ENCODE data around the gene SCP2D1. TPM values are rescaled to one million over a fixed set of nuclear protein-coding genes. Genes with fewer than 3 reads are reported as not detected.

The SCP2D1 gene
- total RNA-seq, result not detected in 2 replicates

GRCh38 chr20:18813483-18813882 is at the start of gene SCP2D1:
SCP2D1 (plus strand) TSS chr20:18813783; CDS start chr20:18813816, 33 bp downstream.
- ATAC-seq (ENCODE audit: low read depth) (no peak), DNase-seq (no peak)
- ChIA-PET CTCF (interaction anchor here (0.7 kb wide), 1 partner anchor 266 kb away, joined by 3 read pairs; no protein-coding TSS in a partner anchor), POLR2A (no interaction called here)
- Mint-ChIP-seq H3K4me1 (no peaks in the 10 kb centered on the region), H3K27ac (no peak within 1 kb of the TSS), H3K4me3 (no peak within 1 kb of the TSS), H3K27me3 (no peaks in the 10 kb centered on the region), H3K9me3 (no peaks in the 10 kb centered on the region), H3K36me3 (ENCODE audit: low read depth) (no peaks in the 10 kb centered on the region)
- no peak for TF ChIP-seq CTCF (IDR thresholded peaks at IDR 0.05)
- intact Hi-C loops (cut with micrococcal nuclease), result no loop called here

DNA sequence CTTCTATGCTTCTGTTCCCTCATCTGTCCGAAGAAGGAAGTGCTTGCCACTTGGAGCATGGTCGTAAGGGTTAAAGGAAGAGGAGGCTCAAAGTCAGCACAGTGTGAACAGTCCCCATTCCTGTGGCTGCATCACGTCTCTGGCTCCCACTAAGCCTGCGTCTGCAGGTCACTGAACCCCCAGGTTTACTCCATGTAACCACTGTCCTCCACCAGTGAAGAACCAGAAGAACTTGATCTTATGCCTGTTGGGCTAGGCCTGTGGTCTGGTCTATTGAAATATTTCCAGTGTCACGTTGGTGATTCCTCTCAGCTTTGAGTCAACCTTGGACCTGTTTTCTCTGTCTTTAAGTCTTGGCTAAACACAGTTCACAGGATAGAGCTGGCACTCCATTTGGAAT is 45.9 kb upstream of the SCP2D1 start:
- H3K4me1 Mint-ChIP-seq, result no peaks in the 10 kb centered on the region
- ATAC-seq (ENCODE audit: low read depth), result no peak
- H3K4me3 Mint-ChIP-seq, result no peak overlapping the region
- ChIA-PET CTCF (no interaction called here), POLR2A (no interaction called here)
- intact Hi-C loops (cut with micrococcal nuclease), result no loop called here
- no peak for DNase-seq
- H3K27me3 Mint-ChIP-seq, result no peaks in the 10 kb centered on the region
- H3K36me3 Mint-ChIP-seq (ENCODE audit: low read depth), result peaks cover 13% of the 10 kb centered on the region
- no peaks in the 10 kb centered on the region for H3K9me3 Mint-ChIP-seq
- no peak overlapping the region for H3K27ac Mint-ChIP-seq
- no peak for TF ChIP-seq CTCF (IDR thresholded peaks at IDR 0.05)

DNA sequence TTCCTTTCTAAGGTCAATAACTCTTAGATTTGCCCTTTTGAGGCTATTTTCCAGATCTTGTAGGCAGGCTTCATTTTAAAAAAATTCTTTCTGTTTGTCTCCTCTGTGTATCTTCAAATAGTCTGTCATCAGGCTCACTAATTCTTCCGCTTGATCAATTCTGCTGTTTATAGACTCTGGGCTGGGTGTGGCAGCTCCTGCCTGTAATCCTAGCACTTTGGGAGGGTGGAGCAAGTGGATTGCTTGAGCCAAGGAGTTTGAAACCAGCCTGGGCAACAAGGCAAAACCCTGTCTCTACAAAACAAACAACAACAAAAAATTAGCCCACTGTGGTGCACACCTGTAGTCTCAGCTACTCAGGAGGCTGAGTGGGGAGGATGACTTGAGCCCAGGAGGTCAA is 40.0 kb upstream of the SCP2D1 start:
- no peak for ATAC-seq (ENCODE audit: low read depth)
- H3K9me3 Mint-ChIP-seq, result no peaks in the 10 kb centered on the region
- ChIA-PET CTCF (no interaction called here), POLR2A (no interaction called here)
- no peak for TF ChIP-seq CTCF (IDR thresholded peaks at IDR 0.05)
- H3K27me3 Mint-ChIP-seq, result peaks cover 4% of the 10 kb centered on the region
- intact Hi-C loops (cut with micrococcal nuclease), result no loop called here
- no peak overlapping the region for H3K4me3 Mint-ChIP-seq
- DNase-seq, result no peak
- no peak overlapping the region for H3K27ac Mint-ChIP-seq
- no peaks in the 10 kb centered on the region for H3K4me1 Mint-ChIP-seq
- no peaks in the 10 kb centered on the region for H3K36me3 Mint-ChIP-seq (ENCODE audit: low read depth)

GRCh38 chr20:18774207-18774606 is 39.4 kb upstream of the SCP2D1 start:
- no peak for DNase-seq
- ChIA-PET POLR2A (no interaction called here), CTCF (no interaction called here)
- Mint-ChIP-seq H3K4me3 (no peak overlapping the region), H3K36me3 (ENCODE audit: low read depth) (no peaks in the 10 kb centered on the region), H3K4me1 (no peaks in the 10 kb centered on the region), H3K27me3 (peaks cover 4% of the 10 kb centered on the region), H3K9me3 (no peaks in the 10 kb centered on the region), H3K27ac (no peak overlapping the region)
- no peak for TF ChIP-seq CTCF (IDR thresholded peaks at IDR 0.05)
- no peak for ATAC-seq (ENCODE audit: low read depth)
- intact Hi-C loops (cut with micrococcal nuclease), result no loop called here

DNA sequence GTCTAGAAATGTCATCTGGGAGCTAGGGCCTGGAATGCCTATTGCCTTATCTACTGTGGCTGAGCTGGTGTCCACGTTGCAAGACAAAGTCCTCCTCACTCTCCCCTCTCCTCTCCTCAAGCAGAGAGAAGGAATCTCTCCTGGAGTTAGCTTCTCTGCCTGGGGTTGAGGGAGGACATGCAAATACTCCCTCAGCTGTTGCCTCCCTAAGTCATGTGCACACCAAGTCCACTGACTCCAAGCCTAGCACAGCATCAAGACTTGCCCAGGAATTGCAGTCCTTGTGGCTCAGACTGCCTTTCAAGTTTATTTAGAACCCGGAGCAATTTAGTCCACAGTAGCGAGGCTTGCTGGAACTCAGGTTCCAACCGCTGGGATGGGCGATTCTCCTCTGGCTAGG is 38.0 kb upstream of the SCP2D1 start:
- H3K36me3 Mint-ChIP-seq (ENCODE audit: low read depth), result no peaks in the 10 kb centered on the region

More for the DNA sequence above, 38.0 kb upstream of the SCP2D1 start:
- DNase-seq (no peak), ATAC-seq (ENCODE audit: low read depth) (no peak)
- Mint-ChIP-seq H3K4me1 (no peaks in the 10 kb centered on the region), H3K9me3 (no peaks in the 10 kb centered on the region), H3K27me3 (peaks cover 4% of the 10 kb centered on the region), H3K27ac (no peak overlapping the region), H3K4me3 (no peak overlapping the region)
- TF ChIP-seq CTCF (IDR thresholded peaks at IDR 0.05), result no peak
- intact Hi-C loops (cut with micrococcal nuclease), result no loop called here
- POLR2A ChIA-PET, result no interaction called here
- CTCF ChIA-PET, result no interaction called here
